ENCODE results near the gene ERICH6. TPM values are rescaled to one million over a fixed set of nuclear protein-coding genes. Genes with fewer than 3 reads are reported as not detected.
A peak's percentile ranks its signal among the peaks of the same experiment; 100 is the strongest.

ERICH6 gene
- total and polyA plus RNA-seq, 2 donors = 0.02 to 0.14 TPM

DNA sequence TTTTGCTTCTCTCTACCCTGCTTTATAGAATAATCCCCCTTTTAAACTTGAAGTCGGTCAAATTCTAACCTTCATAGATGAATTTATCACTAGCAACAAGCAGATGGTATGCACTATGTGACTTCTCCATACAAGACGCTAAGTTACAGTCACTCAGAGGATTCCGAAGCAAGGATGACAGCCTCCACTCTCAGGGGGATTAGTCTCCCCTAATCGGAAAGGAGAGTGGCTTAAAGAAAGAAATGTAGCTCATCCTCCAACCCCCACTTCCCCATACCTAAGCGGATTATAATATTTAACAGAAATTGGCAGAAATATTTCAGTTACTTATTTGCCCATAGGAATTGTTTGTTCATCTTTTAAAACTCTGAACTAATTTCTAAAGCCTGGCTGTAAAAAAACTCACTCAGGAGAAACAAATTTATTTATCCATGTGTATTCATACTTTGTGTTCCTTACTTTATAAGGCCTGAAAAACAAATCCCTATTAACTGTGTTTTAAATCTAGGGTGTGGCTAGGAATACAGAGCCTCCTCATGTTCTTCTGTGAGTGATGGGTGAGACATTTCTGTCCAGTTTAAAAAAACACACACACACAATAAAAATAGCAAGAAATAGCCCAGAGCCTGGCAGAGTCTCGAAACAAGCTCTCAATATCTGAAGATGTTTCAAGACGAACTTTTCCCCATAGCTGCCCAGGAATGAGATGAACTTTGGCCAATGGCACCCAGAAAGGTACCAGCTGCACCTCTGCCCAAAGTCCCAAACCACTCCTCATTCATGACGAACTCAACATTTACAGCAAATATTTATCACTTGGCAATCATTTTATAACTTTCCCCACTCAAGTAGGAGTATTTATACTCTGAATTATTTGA lies 40.6 kb upstream of the ERICH6 start:
- DNase-seq (ENCODE audit: low read depth in 6 of 9, low spot score in 9 of 9) = no peak
- no peak overlapping the region for H3K4me3 ChIP-seq (ENCODE audit: low read length in 2 of 2)

DNA sequence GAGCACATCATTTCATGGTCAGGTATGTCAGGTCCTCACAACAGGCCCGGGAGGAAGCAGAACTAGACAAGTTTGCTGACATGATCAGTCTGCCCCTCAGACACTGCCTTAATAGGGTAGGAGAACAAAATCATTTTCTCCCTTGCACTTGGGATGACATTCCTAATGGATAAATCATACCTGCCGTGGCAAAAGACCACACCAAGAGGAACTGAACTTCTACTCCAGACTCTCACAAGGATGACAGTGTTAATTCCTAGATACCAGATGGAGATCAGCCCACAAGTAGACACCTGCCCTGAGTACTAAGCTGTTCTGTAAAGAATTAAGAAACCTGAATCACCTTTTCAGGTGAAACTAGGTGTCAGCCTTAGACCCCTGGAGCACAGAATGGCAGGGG lies 39.8 kb upstream of the ERICH6 start:
- no peak for DNase-seq (ENCODE audit: low read depth in 6 of 9, low spot score in 9 of 9)
- WGBS = 82% methylated on average over 2 of the region's 2 CpGs
- no peak overlapping the region for H3K27ac ChIP-seq (ENCODE audit: low read depth in 1 of 2, low read length in 1 of 2)

More for the DNA sequence above, 40.6 kb upstream of the ERICH6 start:
- 95% methylated on average over 8 of the region's 8 CpGs for WGBS
- Histone ChIP-seq H3K36me3 (ENCODE audit: control insufficient read depth in 2 of 2, insufficient read depth in 2 of 2, low read length in 1 of 2) (peaks cover 12 to 15% of the 10 kb centered on the region in 2 donors), H3K27me3 (ENCODE audit: control insufficient read depth in 2 of 2, insufficient read depth in 1 of 2, low read length in 1 of 2) (no peaks in the 10 kb centered on the region), H3K9me3 (ENCODE audit: control insufficient read depth in 2 of 2, insufficient read depth in 1 of 2, low read length in 1 of 2) (no peaks in the 10 kb centered on the region), H3K27ac (ENCODE audit: low read depth in 1 of 2, low read length in 1 of 2) (no peak overlapping the region), H3K4me1 (ENCODE audit: control insufficient read depth in 2 of 2, insufficient read depth in 2 of 2, low read length in 2 of 2) (peaks cover 0 to 2% of the 10 kb centered on the region in 2 donors)

DNA sequence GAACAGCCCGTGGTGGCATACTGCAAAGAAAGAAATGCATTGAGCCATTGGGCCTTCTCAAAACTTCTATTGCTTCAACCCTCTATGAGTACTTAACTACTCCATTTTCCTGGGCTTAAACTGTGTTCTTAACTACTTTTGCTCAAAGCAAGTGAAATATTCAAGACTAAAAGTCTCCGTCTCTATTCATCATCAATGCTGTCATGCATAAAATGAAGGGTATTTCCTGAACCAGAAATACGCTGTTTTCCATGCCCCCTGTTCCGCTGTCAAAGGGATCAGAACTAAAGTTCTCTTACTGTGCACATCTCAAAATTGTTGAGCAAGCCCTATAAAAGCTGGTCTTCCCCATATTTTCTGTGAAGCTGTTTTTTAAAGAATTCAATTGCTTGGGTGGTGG lies 39.0 kb upstream of the ERICH6 start:
- Histone ChIP-seq H3K27ac (ENCODE audit: low read depth in 1 of 2, low read length in 1 of 2) (no peak overlapping the region), H3K4me3 (ENCODE audit: low read length in 2 of 2) (no peak overlapping the region), H3K27me3 (ENCODE audit: control insufficient read depth in 2 of 2, insufficient read depth in 1 of 2, low read length in 1 of 2) (no peaks in the 10 kb centered on the region), H3K9me3 (ENCODE audit: control insufficient read depth in 2 of 2, insufficient read depth in 1 of 2, low read length in 1 of 2) (no peaks in the 10 kb centered on the region), H3K36me3 (ENCODE audit: control insufficient read depth in 2 of 2, insufficient read depth in 2 of 2, low read length in 1 of 2) (peaks cover 12 to 15% of the 10 kb centered on the region in 2 donors), H3K4me1 (ENCODE audit: control insufficient read depth in 2 of 2, insufficient read depth in 2 of 2, low read length in 2 of 2) (peaks cover 0 to 4% of the 10 kb centered on the region in 2 donors)
- WGBS = 98% methylated on average over 4 of the region's 4 CpGs
- no peak for DNase-seq (ENCODE audit: low read depth in 6 of 9, low spot score in 9 of 9)

More for the DNA sequence above, 39.8 kb upstream of the ERICH6 start:
- Histone ChIP-seq H3K4me1 (ENCODE audit: control insufficient read depth in 2 of 2, insufficient read depth in 2 of 2, low read length in 2 of 2) (peaks cover 0 to 2% of the 10 kb centered on the region in 2 donors), H3K4me3 (ENCODE audit: low read length in 2 of 2) (no peak overlapping the region), H3K36me3 (ENCODE audit: control insufficient read depth in 2 of 2, insufficient read depth in 2 of 2, low read length in 1 of 2) (peaks cover 12 to 15% of the 10 kb centered on the region in 2 donors), H3K9me3 (ENCODE audit: control insufficient read depth in 2 of 2, insufficient read depth in 1 of 2, low read length in 1 of 2) (no peaks in the 10 kb centered on the region), H3K27me3 (ENCODE audit: control insufficient read depth in 2 of 2, insufficient read depth in 1 of 2, low read length in 1 of 2) (no peaks in the 10 kb centered on the region)

DNA sequence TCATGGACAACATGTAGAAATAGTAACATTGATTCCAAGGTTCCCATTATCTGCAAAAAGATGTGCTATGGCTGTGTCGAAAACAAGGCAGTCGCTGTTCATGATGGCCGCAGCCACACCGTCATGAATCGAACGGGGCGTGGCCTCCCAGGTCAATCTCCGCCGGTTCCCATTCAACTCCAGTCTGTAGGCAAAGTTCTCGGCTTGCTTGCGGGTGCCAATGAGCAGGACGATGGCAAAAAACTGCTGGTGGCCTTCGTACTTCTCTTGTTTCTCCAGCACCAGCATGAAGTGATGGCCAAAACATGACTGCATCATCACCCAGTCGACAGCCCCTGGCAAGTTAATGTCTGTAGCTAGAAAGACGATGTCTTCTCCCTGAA lies 38.4 kb upstream of the ERICH6 start:
- no peaks in the 10 kb centered on the region for H3K9me3 ChIP-seq (ENCODE audit: control insufficient read depth in 2 of 2, insufficient read depth in 1 of 2, low read length in 1 of 2)
- no peak overlapping the region for H3K27ac ChIP-seq (ENCODE audit: low read depth in 1 of 2, low read length in 1 of 2)
- H3K27me3 ChIP-seq (ENCODE audit: control insufficient read depth in 2 of 2, insufficient read depth in 1 of 2, low read length in 1 of 2) = no peaks in the 10 kb centered on the region
- peaks cover 12 to 15% of the 10 kb centered on the region in 2 donors for H3K36me3 ChIP-seq (ENCODE audit: control insufficient read depth in 2 of 2, insufficient read depth in 2 of 2, low read length in 1 of 2)
- no peak overlapping the region for H3K4me3 ChIP-seq (ENCODE audit: low read length in 2 of 2)
- DNase-seq (ENCODE audit: low read depth in 6 of 9, low spot score in 9 of 9) = no peak
- WGBS = 97% methylated on average over 15 of the region's 15 CpGs
- peaks cover 0 to 8% of the 10 kb centered on the region in 2 donors for H3K4me1 ChIP-seq (ENCODE audit: control insufficient read depth in 2 of 2, insufficient read depth in 2 of 2, low read length in 2 of 2)

DNA sequence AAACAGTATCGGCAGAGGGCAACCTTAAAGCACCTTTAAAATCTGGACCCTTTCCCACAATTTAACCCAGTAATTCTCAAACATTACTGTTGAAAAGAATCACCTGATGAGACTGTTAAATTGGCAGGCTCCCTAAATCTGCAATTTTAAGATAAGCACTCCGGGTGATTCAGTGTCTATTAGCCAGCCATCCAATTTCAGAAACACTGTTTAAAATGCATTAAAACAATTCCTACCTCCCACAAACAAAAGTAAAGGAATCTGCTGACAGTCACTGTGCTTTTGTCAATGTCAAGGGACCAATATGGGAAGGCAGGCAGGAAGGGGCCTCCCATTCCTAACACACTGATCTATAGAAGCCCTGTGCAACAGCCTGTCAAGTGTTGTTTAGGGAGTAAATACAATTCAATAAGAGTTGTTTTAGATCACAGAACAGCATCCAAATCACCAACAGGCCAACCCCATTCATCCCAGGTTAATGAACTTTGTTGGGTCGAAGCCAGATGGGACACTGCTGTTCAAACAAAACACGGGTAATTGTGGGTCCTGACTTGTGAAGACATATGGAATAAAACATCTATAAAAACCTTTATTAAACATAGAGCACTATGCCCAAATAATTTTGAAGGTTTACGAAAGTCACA lies 37.9 kb upstream of the ERICH6 start:
- Histone ChIP-seq H3K4me3 (ENCODE audit: low read length in 2 of 2) (no peak overlapping the region), H3K27ac (ENCODE audit: low read depth in 1 of 2, low read length in 1 of 2) (no peak overlapping the region), H3K27me3 (ENCODE audit: control insufficient read depth in 2 of 2, insufficient read depth in 1 of 2, low read length in 1 of 2) (no peaks in the 10 kb centered on the region), H3K4me1 (ENCODE audit: control insufficient read depth in 2 of 2, insufficient read depth in 2 of 2, low read length in 2 of 2) (peaks cover 0 to 8% of the 10 kb centered on the region in 2 donors), H3K9me3 (ENCODE audit: control insufficient read depth in 2 of 2, insufficient read depth in 1 of 2, low read length in 1 of 2) (no peaks in the 10 kb centered on the region), H3K36me3 (ENCODE audit: control insufficient read depth in 2 of 2, insufficient read depth in 2 of 2, low read length in 1 of 2) (peaks cover 9 to 15% of the 10 kb centered on the region in 2 donors)
- no peak for DNase-seq (ENCODE audit: low read depth in 6 of 9, low spot score in 9 of 9)
- WGBS = 94% methylated on average over 5 of the region's 5 CpGs

DNA sequence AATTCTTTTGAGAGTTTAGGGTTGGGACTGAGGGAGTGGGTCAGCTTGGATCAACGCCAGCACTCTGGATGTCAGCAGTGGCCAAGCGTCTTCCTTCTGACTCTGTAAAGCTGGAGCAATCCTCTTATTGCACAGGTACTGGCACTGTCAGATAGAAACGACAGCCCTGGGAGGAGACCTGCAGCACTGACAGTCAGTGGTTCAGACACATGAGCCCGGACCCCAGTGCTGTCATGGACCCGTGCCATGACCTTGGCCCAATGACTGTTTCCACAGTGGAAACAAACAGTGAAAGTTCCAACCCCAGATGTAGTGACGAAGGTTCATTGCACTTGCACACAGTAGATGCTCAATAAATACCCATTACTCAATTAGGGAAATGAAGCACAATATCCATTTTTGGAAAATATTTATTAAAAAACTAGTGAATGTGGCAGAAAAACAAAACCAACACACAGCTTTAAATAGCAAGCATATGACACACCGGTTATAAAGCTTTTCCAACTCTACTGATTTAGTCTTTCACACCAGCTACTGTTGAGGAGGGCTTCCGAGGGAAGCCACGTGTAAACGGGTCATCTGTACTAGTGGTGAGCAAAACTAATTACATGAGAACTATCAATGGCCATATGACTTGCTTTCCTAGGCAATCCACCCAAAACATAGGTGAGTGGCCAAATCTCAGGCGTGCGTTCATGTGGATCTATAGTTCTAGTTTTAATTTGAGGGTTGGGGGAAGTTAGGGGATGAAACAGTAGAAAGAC lies 37.2 kb upstream of the ERICH6 start:
- Histone ChIP-seq H3K4me3 (ENCODE audit: low read length in 2 of 2) (no peak overlapping the region), H3K36me3 (ENCODE audit: control insufficient read depth in 2 of 2, insufficient read depth in 2 of 2, low read length in 1 of 2) (peaks cover 7 to 15% of the 10 kb centered on the region in 2 donors), H3K4me1 (ENCODE audit: control insufficient read depth in 2 of 2, insufficient read depth in 2 of 2, low read length in 2 of 2) (peaks cover 0 to 8% of the 10 kb centered on the region in 2 donors), H3K9me3 (ENCODE audit: control insufficient read depth in 2 of 2, insufficient read depth in 1 of 2, low read length in 1 of 2) (no peaks in the 10 kb centered on the region), H3K27ac (ENCODE audit: low read depth in 1 of 2, low read length in 1 of 2) (no peak overlapping the region), H3K27me3 (ENCODE audit: control insufficient read depth in 2 of 2, insufficient read depth in 1 of 2, low read length in 1 of 2) (no peaks in the 10 kb centered on the region)
- 96% methylated on average over 12 of the region's 12 CpGs for WGBS
- no peak for DNase-seq (ENCODE audit: low read depth in 6 of 9, low spot score in 9 of 9)

DNA sequence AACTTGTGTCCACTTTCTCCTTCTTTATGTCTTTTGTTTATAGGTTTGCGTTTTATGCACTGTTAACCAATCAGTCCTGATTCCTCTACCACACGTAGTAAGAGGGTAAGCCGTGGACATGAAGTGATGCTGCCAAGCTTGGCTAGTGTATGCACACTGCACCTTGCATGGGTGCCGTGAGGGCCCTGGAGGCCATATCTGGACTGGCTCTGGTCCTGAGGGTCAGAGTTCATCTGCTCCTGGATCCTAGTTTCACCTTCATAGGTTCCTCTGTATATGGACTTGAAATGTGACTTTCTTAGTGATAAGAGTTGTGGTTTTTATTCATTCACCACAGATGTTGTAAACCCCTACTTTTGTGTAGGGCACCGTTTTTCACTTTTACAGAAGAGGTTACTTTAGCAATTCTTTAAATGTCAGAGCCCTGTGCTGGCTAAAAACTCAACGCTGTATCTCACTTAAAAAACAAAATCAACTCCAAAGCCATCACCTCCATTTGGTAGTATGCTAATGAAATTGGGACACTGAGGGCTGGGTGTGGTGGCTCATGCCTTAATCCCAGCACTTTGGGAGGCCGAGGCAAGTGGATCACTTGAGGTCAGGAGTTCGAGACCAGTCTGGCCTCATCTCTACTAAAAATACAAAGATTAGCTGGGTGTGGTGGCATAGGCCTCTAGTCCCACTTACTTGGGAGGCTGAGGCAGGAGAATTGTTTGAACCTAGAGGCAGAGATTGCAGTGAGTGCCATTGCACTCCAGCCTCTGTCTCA lies 36.3 kb upstream of the ERICH6 start:
- Histone ChIP-seq H3K27ac (ENCODE audit: low read depth in 1 of 2, low read length in 1 of 2) (peak overlapping the region; percentile 45 to 72), H3K4me1 (ENCODE audit: control insufficient read depth in 2 of 2, insufficient read depth in 2 of 2, low read length in 2 of 2) (peaks cover 0 to 8% of the 10 kb centered on the region in 2 donors)

DNA sequence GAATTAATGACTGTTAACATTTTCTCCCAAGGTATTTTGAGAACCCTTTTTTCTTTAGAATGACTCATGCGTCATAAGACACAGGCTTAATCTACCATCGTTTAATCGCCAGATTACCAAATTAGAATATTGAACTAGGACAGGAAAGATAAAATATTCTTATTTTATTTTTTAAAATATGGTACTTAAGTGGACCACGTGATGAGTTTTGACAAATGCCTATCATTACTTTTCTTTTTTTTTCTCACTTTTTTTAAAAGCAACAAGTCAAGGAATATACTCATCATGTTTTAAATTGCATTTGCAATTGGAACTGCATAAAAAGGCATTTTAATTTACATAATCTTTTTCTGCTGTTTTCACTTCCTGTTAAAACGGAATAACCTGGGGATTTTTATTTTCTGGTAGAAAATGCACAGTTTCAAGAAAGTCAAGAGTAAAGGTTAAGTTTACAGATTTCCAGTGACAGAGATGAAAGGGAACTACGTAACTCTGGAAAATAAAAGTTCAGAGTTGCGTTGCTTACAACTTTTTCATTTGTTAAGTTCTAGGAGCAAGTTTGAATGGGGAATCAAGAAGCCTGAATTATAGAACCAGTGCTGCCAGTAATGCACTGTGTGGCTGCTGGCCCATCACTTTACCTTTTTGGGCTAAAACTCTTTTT lies 35.6 kb upstream of the ERICH6 start:
- H3K4me3 ChIP-seq (ENCODE audit: low read length in 2 of 2) = no peak overlapping the region
- peak overlapping the region in 1 of 2 donors; percentile 45 for H3K27ac ChIP-seq (ENCODE audit: low read depth in 1 of 2, low read length in 1 of 2)
- H3K9me3 ChIP-seq (ENCODE audit: control insufficient read depth in 2 of 2, insufficient read depth in 1 of 2, low read length in 1 of 2) = no peaks in the 10 kb centered on the region
- peaks cover 7 to 15% of the 10 kb centered on the region in 2 donors for H3K36me3 ChIP-seq (ENCODE audit: control insufficient read depth in 2 of 2, insufficient read depth in 2 of 2, low read length in 1 of 2)
- 80% methylated on average over 7 of the region's 7 CpGs for WGBS
- no peaks in the 10 kb centered on the region for H3K27me3 ChIP-seq (ENCODE audit: control insufficient read depth in 2 of 2, insufficient read depth in 1 of 2, low read length in 1 of 2)
- H3K4me1 ChIP-seq (ENCODE audit: control insufficient read depth in 2 of 2, insufficient read depth in 2 of 2, low read length in 2 of 2) = peaks cover 0 to 8% of the 10 kb centered on the region in 2 donors
- no peak for DNase-seq (ENCODE audit: low read depth in 6 of 9, low spot score in 9 of 9)

More for the DNA sequence above, 36.3 kb upstream of the ERICH6 start:
- 81% methylated on average over 8 of the region's 8 CpGs for WGBS
- H3K9me3 ChIP-seq (ENCODE audit: control insufficient read depth in 2 of 2, insufficient read depth in 1 of 2, low read length in 1 of 2) = no peaks in the 10 kb centered on the region
- no peaks in the 10 kb centered on the region for H3K27me3 ChIP-seq (ENCODE audit: control insufficient read depth in 2 of 2, insufficient read depth in 1 of 2, low read length in 1 of 2)
- no peak overlapping the region for H3K4me3 ChIP-seq (ENCODE audit: low read length in 2 of 2)
- no peak for DNase-seq (ENCODE audit: low read depth in 6 of 9, low spot score in 9 of 9)
- peaks cover 7 to 15% of the 10 kb centered on the region in 2 donors for H3K36me3 ChIP-seq (ENCODE audit: control insufficient read depth in 2 of 2, insufficient read depth in 2 of 2, low read length in 1 of 2)

Data from thymus (tissue), 11 donors.